Hepatocyte (in vitro differentiated cells): Measurements from ENCODE around the gene MAD1L1.

ENCODE experiments used
- CTCF ChIP-seq: fragments of 200-600 bp; sonication (generic); IDR thresholded peaks from 2 replicates; pipeline ENCODE4 v1.5.1; 2016; ENCODE audit warnings: antibody characterized with exemption, mild to moderate bottlenecking; ENCODE audit not compliant: poor library complexity
- EZH2 ChIP-seq: fragments of 200-600 bp; sonication (generic); IDR thresholded peaks from 2 replicates; pipeline ENCODE4 v1.6.1; 2016; ENCODE audit warnings: antibody characterized with exemption, mild to moderate bottlenecking, borderline replicate concordance
- EZH2phosphoT487 ChIP-seq: fragments of 200-600 bp; sonication (generic); IDR thresholded peaks from one replicate; pipeline ENCODE4 v1.6.1; 2018; ENCODE audit warnings: antibody characterized with exemption, mild to moderate bottlenecking, low read depth, moderate library complexity; ENCODE audit not compliant: unreplicated experiment, severe bottlenecking

DNA sequence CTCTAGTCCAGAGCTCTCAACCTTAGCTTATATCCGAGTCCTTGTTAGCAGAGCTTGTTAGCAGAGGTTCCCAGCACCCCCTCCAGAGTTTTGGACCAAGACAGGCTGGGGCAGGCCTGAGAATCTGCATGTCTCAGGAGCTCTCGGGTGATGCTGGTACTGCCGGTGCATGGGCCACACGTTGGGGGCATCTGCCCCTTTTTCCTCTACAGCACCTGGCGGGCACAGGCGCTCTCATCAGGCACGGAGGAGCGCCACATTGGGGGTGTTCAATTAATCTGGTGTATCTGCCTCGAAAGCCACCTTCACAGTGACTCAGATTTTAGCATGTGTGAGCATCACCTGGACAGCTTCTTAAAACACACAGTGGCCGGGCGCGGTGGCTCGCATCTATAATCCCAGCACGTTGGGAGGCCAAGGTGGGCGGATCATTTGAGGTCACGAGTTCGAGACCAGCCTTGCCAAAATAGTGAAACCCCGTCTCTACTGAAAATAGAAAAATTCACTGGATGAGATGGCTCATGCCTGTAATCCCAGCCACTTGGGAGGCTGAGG lies 445.0 kb downstream of the MAD1L1 start:
- TF ChIP-seq CTCF (no peak), EZH2 (no peak), EZH2phosphoT487 (no peak)
